MM.1S (cell line): Measurements from ENCODE around the gene C10orf105.

ENCODE experiments used
- DNase-seq: peaks from one replicate; pipeline ENCODE4 v3.0.0-alpha.2; 2015
- H2AFZ ChIP-seq: fragments of 300-600 bp; sonication (generic); 2 replicates; pipeline ENCODE4 v1.6.0; 2016; ENCODE audit warnings: antibody characterized with exemption, low read length
- H3F3A ChIP-seq: fragments of 300-600 bp; sonication (generic); 2 replicates; pipeline ENCODE4 v1.6.1; 2016; ENCODE audit warnings: mild to moderate bottlenecking, antibody characterized with exemption, low read length, moderate library complexity, mixed read lengths; ENCODE audit not compliant: insufficient read depth
- H3K27ac ChIP-seq: fragments of 300-600 bp; sonication (generic); 2 replicates; pipeline ENCODE4 v1.5.1; 2016; ENCODE audit warnings: mild to moderate bottlenecking, low read length
- H3K27me3 ChIP-seq: fragments of 300-600 bp; sonication (generic); replicated peaks from 2 replicates; pipeline ENCODE4 v1.6.0; 2016; ENCODE audit warnings: low read length; ENCODE audit not compliant: insufficient read depth
- H3K36me3 ChIP-seq: fragments of 300-600 bp; sonication (generic); replicated peaks from 2 replicates; pipeline ENCODE4 v1.6.1; 2016; ENCODE audit warnings: mild to moderate bottlenecking, low read length, mixed read lengths; ENCODE audit not compliant: insufficient read depth
- H3K4me1 ChIP-seq: fragments of 300-600 bp; sonication (generic); 2 replicates; pipeline ENCODE4 v1.6.1; 2016; ENCODE audit warnings: low read length, mixed read lengths
- H3K4me2 ChIP-seq: fragments of 300-600 bp; sonication (generic); 2 replicates; pipeline ENCODE4 v1.6.0; 2016; ENCODE audit warnings: low read depth, low read length
- H3K4me3 ChIP-seq: fragments of 300-600 bp; sonication (generic); 2 replicates; pipeline ENCODE4 v1.5.1; 2016; ENCODE audit warnings: low read length, mixed read lengths
- H3K79me2 ChIP-seq: fragments of 300-600 bp; sonication (generic); 2 replicates; pipeline ENCODE4 v1.6.1; 2016; ENCODE audit warnings: mixed run types, low read length, mixed read lengths
- H3K9ac ChIP-seq: fragments of 300-600 bp; sonication (generic); 2 replicates; pipeline ENCODE4 v1.6.1; 2016; ENCODE audit warnings: low read length, mixed read lengths
- H3K9me2 ChIP-seq: fragments of 300-600 bp; sonication (generic); replicated peaks from 2 replicates; pipeline ENCODE4 v1.6.1; 2016; ENCODE audit warnings: mild to moderate bottlenecking, low read length, mixed read lengths; ENCODE audit not compliant: insufficient read depth
- H3K9me3 ChIP-seq: fragments of 300-600 bp; sonication (generic); replicated peaks from 2 replicates; pipeline ENCODE4 v1.6.1; 2016; ENCODE audit warnings: mild to moderate bottlenecking, low read length, mixed read lengths; ENCODE audit not compliant: insufficient read depth
- H4K20me1 ChIP-seq: fragments of 300-600 bp; sonication (generic); 2 replicates; pipeline ENCODE4 v1.6.1; 2016; ENCODE audit warnings: mild to moderate bottlenecking, low read length, moderate library complexity, mixed read lengths; ENCODE audit not compliant: insufficient read depth
- CTCF ChIP-seq: fragments of 300-600 bp; sonication (generic); IDR thresholded peaks from 2 replicates; pipeline ENCODE4 v1.5.1; 2016; ENCODE audit warnings: antibody characterized with exemption, low read length, mixed read lengths
- EZH2 ChIP-seq: fragments of 300-600 bp; sonication (generic); optimal IDR thresholded peaks from 2 replicates; pipeline ENCODE3; 2017; ENCODE audit warnings: low read depth, mild to moderate bottlenecking, antibody characterized with exemption, low read length, mixed read lengths
- EZH2phosphoT487 ChIP-seq: fragments of 300-600 bp; sonication (generic); IDR thresholded peaks from 2 replicates; pipeline ENCODE4 v1.6.1; 2018; ENCODE audit warnings: antibody characterized with exemption, low read length

C10orf105 gene

GRCh38 chr10:71719464-71720201 lies at the start of gene C10orf105:
Gene C10orf105 (minus strand): TSS chr10:71719778. CDS start chr10:71716337, 3,441 bp downstream.
- H4K20me1 ChIP-seq, result no peaks in the 10 kb centered on the region
- no peak within 1 kb of the TSS for H3K4me2 ChIP-seq
- no peak within 1 kb of the TSS for H2AFZ ChIP-seq
- no peak for DNase-seq
- H3F3A ChIP-seq, result no peaks in the 10 kb centered on the region
- H3K9ac ChIP-seq, result no peak within 1 kb of the TSS
- H3K4me1 ChIP-seq, result no peaks in the 10 kb centered on the region
- no peak for TF ChIP-seq CTCF
- no peak for TF ChIP-seq EZH2phosphoT487
- no peak for TF ChIP-seq EZH2
- H3K4me3 ChIP-seq, result no peak within 1 kb of the TSS
- no peaks in the 10 kb centered on the region for H3K9me2 ChIP-seq
- H3K27ac ChIP-seq, result no peak within 1 kb of the TSS
- H3K9me3 ChIP-seq, result no peaks in the 10 kb centered on the region
- H3K27me3 ChIP-seq, result no peaks in the 10 kb centered on the region
- H3K36me3 ChIP-seq, result no peaks in the 10 kb centered on the region
- no peaks in the 10 kb centered on the region for H3K79me2 ChIP-seq

GRCh38 chr10:71767420-71768035 lies 48.0 kb upstream of the C10orf105 start:
- no peak for DNase-seq

GRCh38 chr10:71766717-71767419 lies 47.3 kb upstream of the C10orf105 start:
- Histone ChIP-seq H4K20me1 (no peaks in the 10 kb centered on the region), H2AFZ (no peak overlapping the region), H3K36me3 (no peaks in the 10 kb centered on the region), H3K27me3 (no peaks in the 10 kb centered on the region), H3K4me3 (no peak overlapping the region), H3K27ac (no peak overlapping the region), H3K79me2 (no peaks in the 10 kb centered on the region; the same call in 1 of the 2 replicates), H3K4me1 (peaks cover 10% of the 10 kb centered on the region), H3K4me2 (no peak overlapping the region), H3K9ac (no peak overlapping the region), H3K9me3 (no peaks in the 10 kb centered on the region), H3F3A (peaks cover 6% of the 10 kb centered on the region), H3K9me2 (no peaks in the 10 kb centered on the region)
- DNase-seq, result no peak
- TF ChIP-seq CTCF (no peak), EZH2phosphoT487 (no peak), EZH2 (no peak)

More at GRCh38 chr10:71767420-71768035, 48.0 kb upstream of the C10orf105 start:
- no peaks in the 10 kb centered on the region for H3K9me2 ChIP-seq
- TF ChIP-seq CTCF (no peak), EZH2 (no peak), EZH2phosphoT487 (no peak)
- no peak overlapping the region for H3K4me3 ChIP-seq
- H3K4me2 ChIP-seq, result no peak overlapping the region
- no peaks in the 10 kb centered on the region for H3K36me3 ChIP-seq
- H3K27me3 ChIP-seq, result no peaks in the 10 kb centered on the region
- H3K9ac ChIP-seq, result no peak overlapping the region
- peaks cover 10% of the 10 kb centered on the region for H3K4me1 ChIP-seq
- H4K20me1 ChIP-seq, result no peaks in the 10 kb centered on the region
- no peak overlapping the region for H2AFZ ChIP-seq
- peaks cover 6% of the 10 kb centered on the region for H3F3A ChIP-seq
- H3K9me3 ChIP-seq, result no peaks in the 10 kb centered on the region
- no peaks in the 10 kb centered on the region; the same call in 1 of the 2 replicates for H3K79me2 ChIP-seq
- no peak overlapping the region for H3K27ac ChIP-seq
